Measurements from ENCODE around the gene MOK. TPM values are rescaled to one million over a fixed set of nuclear protein-coding genes. Genes with fewer than 3 reads are reported as not detected.
"Not testable (repeated sequence)": the region's sequence is repeated elsewhere in the genome, so short reads cannot be mapped to it uniquely, and the experiment has no call there.

Gene MOK
- total RNA-seq, 1 donor from 2014 or later: 6.3 TPM

DNA sequence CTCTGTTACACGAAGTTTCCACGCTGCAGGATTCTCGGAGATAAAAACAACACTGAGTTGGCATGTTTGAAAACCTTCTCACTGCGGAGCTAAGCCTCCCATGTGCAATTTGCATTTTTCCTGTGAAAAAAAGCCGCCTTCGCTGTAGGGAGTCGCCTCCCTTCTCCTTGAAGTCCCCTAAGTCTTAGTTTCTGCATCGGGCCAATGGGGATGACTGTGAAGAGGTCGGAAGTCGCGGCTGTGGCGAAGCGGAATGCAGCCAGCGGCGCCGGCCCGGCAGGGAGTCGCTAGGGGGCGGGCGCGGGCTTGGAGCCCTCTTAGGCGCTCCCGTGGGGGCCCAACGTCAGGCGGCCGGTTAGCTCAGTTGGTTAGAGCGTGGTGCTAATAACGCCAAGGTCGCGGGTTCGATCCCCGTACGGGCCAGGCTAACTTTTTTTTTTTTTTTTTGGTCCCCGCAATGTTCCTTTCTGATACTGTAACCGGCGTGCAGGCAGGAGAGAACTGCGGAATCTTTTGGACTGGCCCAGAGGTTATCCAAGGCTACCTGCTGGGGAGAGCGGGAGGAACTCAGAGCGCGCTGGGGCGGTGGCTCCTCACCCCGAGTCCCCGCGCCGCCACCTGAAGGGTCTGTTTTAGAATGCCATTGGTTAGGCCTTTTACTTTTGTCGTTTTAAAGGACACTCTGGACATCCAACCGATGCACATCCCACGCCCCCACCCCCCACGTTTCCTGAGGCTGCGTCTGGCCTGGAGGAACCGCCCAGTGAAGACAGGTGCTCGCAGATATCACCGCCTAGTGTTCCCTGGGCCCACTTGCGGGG, 12.0 kb upstream of the MOK start:
- Histone ChIP-seq H3K4me1 (peaks cover 21% of the 10 kb centered on the region), H3K36me3 (no peaks in the 10 kb centered on the region), H3K9me3 (no peaks in the 10 kb centered on the region), H3K4me3 (peak overlapping the region; percentile 56), H3K27me3 (no peaks in the 10 kb centered on the region), H3K27ac (peak overlapping the region; percentile 64)
- peak; percentile 83 for ATAC-seq
- peak; percentile 96 for DNase-seq
- intact Hi-C loops (cut with DNase I): no loop called here
- TF ChIP-seq, protein P1, sequence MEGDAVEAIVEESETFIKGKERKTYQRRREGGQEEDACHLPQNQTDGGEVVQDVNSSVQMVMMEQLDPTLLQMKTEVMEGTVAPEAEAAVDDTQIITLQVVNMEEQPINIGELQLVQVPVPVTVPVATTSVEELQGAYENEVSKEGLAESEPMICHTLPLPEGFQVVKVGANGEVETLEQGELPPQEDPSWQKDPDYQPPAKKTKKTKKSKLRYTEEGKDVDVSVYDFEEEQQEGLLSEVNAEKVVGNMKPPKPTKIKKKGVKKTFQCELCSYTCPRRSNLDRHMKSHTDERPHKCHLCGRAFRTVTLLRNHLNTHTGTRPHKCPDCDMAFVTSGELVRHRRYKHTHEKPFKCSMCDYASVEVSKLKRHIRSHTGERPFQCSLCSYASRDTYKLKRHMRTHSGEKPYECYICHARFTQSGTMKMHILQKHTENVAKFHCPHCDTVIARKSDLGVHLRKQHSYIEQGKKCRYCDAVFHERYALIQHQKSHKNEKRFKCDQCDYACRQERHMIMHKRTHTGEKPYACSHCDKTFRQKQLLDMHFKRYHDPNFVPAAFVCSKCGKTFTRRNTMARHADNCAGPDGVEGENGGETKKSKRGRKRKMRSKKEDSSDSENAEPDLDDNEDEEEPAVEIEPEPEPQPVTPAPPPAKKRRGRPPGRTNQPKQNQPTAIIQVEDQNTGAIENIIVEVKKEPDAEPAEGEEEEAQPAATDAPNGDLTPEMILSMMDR (IDR thresholded peaks at IDR 0.05): peak; percentile 74

DNA sequence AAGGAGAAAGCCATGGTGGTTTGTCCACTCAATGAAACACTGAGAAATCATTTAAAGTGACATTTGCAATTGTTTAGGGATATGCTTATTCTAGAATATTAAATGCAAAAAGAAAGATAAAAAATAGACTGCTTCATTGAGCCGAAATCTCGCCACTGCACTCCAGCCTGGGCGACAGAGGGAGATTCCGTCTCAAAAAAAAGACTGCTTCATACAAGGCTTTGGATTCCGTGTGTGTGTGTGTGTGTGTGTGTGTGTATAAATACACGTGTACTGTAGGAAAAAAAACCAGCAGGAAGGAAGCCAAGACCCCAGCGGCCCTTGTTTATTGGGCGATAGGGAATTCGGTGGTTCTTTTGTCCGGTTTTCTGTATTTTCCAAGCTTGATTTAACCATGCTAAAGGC, 11.4 kb upstream of the MOK start:
- H3K9me3 ChIP-seq: no peaks in the 10 kb centered on the region
- H3K4me1 ChIP-seq: peaks cover 21% of the 10 kb centered on the region
- intact Hi-C loops (cut with DNase I): no loop called here
- DNase-seq: no peak
- TF ChIP-seq, protein P1 (IDR thresholded peaks at IDR 0.05): no peak
- peak overlapping the region; percentile 56 for H3K27ac ChIP-seq
- peak overlapping the region; percentile 56 for H3K4me3 ChIP-seq
- no peaks in the 10 kb centered on the region for H3K27me3 ChIP-seq
- H3K36me3 ChIP-seq: no peaks in the 10 kb centered on the region
- no peak for ATAC-seq

DNA sequence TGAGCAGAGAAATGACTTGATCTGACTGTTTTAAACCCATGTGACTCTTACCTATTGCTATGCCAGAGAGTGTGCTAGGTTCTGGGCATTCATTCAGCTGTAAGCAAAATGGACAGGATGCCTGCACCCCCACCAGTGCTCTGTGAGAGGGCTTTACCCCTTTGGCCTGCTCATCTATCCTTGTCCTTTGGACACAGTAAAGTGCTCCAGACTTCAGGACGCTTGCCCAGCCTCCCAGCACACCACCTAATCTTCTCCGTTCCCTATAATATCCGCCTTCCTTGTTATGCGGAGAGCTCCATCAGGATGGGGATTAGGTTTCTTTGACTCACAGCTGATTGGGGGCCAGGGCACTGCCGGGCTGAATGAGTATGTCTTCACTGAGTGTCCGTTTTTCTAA, 10.2 kb upstream of the MOK start:
- Histone ChIP-seq H3K9me3 (no peaks in the 10 kb centered on the region), H3K4me3 (no peak overlapping the region), H3K27me3 (no peaks in the 10 kb centered on the region), H3K36me3 (no peaks in the 10 kb centered on the region), H3K27ac (no peak overlapping the region), H3K4me1 (peaks cover 14% of the 10 kb centered on the region)
- intact Hi-C loops (cut with DNase I): loop anchor here (2.0 kb wide), 1 partner anchor 80 kb away; no protein-coding TSS in a partner anchor
- TF ChIP-seq, protein P1 (IDR thresholded peaks at IDR 0.05): no peak
- ATAC-seq (no peak), DNase-seq (no peak)

DNA sequence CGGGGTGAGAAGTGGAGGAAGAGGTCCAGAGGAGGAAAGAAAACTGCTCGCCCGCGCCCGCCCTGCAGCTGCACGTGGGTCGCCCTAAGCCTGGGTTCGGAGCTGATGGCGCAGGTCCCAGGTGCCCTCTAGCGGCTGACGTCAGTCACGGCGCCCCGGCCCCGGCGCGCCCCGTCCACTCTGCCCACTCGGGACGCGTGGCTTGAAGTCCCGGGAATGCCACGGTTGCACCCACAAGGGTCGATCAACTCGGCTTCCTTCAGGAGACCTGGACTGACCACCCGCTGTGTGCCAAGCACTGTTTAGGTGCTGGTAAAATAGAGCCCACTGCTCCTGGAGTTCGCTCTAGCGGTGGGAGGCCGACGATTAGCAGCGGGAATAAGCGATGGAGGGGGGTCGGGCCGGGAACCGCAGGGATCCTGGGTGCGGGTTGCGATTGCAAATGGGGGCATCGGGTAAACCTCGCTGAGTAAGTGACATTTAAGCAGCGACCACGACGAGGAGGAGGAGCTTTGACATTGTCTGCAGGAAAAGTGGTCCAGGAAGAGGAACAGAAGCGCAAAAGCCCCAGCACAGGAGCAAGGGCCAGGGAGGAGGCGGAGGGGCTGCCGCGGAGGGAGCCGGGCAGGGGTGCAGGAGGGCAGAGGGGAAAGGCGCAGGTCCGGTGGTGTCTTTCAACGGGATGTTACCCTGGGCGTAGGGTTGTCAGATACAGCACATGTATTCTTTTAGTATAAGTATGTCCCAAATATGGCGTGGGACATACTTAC, 9.5 kb upstream of the MOK start:
- peak overlapping the region; percentile 51 for H3K4me3 ChIP-seq
- intact Hi-C loops (cut with DNase I): loop anchor here (2.0 kb wide), 1 partner anchor 80 kb away; no protein-coding TSS in a partner anchor
- no peaks in the 10 kb centered on the region for H3K9me3 ChIP-seq
- peaks cover 14% of the 10 kb centered on the region for H3K4me1 ChIP-seq
- ATAC-seq (peak; percentile 89), DNase-seq (peak; percentile 91)
- H3K27me3 ChIP-seq: no peaks in the 10 kb centered on the region
- TF ChIP-seq, protein P1 (IDR thresholded peaks at IDR 0.05): peak; percentile 94
- H3K27ac ChIP-seq: no peak overlapping the region
- no peaks in the 10 kb centered on the region for H3K36me3 ChIP-seq

DNA sequence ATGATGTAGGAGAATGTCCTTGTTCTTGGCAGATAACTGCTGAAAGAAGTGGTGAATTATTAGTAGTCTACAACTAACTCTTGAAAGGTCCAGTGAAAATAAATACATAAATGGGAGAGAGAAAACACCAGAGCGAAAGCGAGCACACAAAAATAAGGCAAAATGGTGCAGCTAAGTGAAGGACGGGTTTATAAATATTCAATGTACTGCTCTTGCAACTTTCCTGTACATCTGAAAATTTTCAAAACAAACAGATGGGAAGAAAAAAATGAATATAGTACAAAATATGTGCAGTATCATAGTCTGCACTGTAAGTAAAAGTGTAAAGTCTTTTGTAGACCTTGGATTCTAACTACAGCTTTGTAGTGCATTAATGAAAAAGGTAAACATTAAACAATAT, 1.3 kb downstream of the MOK start:
- ATAC-seq (no peak), DNase-seq (no peak)
- no peaks in the 10 kb centered on the region for H3K9me3 ChIP-seq
- no peak overlapping the region for H3K27ac ChIP-seq
- TF ChIP-seq, protein P1 (IDR thresholded peaks at IDR 0.05): no peak
- peaks cover 8% of the 10 kb centered on the region for H3K4me1 ChIP-seq
- H3K4me3 ChIP-seq: no peak overlapping the region
- H3K27me3 ChIP-seq: no peaks in the 10 kb centered on the region
- intact Hi-C loops (cut with DNase I): no loop called here
- H3K36me3 ChIP-seq: no peaks in the 10 kb centered on the region

DNA sequence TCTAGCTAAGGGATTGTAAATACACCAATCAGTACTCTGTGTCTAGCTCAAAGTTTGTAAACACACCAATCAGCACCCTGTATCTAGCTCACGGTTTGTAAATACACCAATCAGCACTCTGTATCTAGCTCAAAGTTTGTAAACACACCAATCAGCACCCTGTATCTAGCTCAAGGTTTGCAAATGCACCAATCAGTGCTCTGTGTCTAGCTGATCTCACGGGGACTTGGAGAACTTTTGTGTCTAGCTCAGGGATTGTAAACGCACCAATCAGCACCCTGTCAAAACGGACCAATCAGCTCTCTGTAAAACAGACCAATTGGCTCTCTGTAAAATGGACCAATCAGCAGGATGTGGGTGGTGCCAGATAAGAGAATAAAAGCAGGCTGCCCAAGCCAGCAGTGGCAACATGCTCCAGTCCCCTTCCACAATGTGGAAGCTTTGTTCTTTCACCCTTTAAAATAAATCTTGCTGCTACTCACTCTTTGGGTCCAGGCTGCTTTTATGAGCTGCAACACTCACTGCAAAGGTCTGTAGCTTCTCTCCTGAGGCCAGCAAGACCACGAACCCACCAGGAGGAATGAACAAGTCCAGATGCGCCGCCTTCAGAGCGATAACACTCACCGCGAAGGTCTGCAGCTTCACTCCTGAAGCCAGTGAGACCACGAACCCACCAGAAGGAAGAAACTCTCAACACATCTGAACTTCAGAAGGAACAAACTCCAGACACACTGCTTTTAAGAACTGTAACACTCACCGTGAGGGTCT, 6.5 kb downstream of the MOK start:
- H3K9me3 ChIP-seq; H3K36me3 ChIP-seq; intact Hi-C loops (cut with DNase I); H3K4me3 ChIP-seq; H3K4me1 ChIP-seq; H3K27ac ChIP-seq; ATAC-seq; H3K27me3 ChIP-seq; DNase-seq: not testable (repeated sequence)
